Body of pancreas (tissue), 4 donors: Measurements from ENCODE around the gene KRT71.

Experiments used
- CTCF ChIP-seq, 7 experiments: fragments of 450-650 bp in 4 of 7; fragments of 200-600 bp in 3 of 7; sonication (generic) in 3 of 7; IDR thresholded peaks; one replicate each; pipeline ENCODE4 v1.5.1; 2016 to 2019; ENCODE audit warnings: antibody characterized with exemption in 7 of 7
- POLR2A ChIP-seq, 3 donors: fragments of 450-650 bp; IDR thresholded peaks; one replicate each; pipeline ENCODE4 v1.6.1; 2016; ENCODE audit warnings: antibody characterized with exemption in 3 of 3, mild to moderate bottlenecking in 2 of 3

DNA sequence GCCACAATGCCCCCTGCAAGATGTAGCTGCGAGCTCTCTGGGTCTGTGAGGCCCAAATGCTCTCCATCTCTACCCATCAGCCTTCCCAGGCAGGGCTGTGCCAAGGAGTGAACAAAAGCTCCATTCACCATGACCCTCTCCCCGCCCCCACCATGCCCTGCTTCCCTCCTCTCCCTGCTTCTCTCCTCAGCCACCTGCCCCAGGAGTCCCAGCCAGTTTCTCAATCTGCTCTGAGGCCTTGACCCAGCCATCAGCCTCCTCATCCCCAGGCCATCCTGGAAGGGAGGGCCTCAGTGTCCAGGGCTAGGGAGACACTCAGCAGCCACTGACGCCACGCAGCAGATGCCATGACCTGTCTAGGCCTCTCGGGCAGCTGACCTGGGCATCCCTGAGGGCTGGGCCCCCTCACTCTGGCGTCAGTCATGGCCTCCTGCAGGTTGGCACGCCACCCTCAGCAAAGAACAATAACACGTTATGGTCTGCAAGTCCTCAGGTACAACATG lies 24.3 kb downstream of the KRT71 start:
- TF ChIP-seq CTCF (IDR thresholded peaks at IDR 0.05): no peak
- no peak for TF ChIP-seq POLR2A (IDR thresholded peaks at IDR 0.05)
